Liver (tissue), 9 donors: Measurements from ENCODE around the gene LMTK3. TPM values are rescaled to one million over a fixed set of nuclear protein-coding genes. Genes with fewer than 3 reads are reported as not detected.

Source experiments
- DNase-seq: peaks from one replicate; pipeline ENCODE4 v3.0.0-alpha.2; 2017; ENCODE audit warnings: low spot score
- H3K27ac ChIP-seq, 2 donors: one replicate each; pipeline ENCODE4 v1.7.0; 2013; ENCODE audit warnings: inconsistent platforms in 2 of 2, low read length in 2 of 2, control low read depth in 1 of 2, low read depth in 1 of 2, mild to moderate bottlenecking in 1 of 2
- H3K27me3 ChIP-seq, 4 donors: one replicate each; pipeline versions ENCODE4 v1.6.1 to v1.7.0; 2013; ENCODE audit warnings: low read length in 3 of 4, inconsistent platforms in 1 of 4, mild to moderate bottlenecking in 1 of 4, moderate library complexity in 1 of 4; ENCODE audit not compliant: control insufficient read depth in 4 of 4, insufficient read depth in 4 of 4
- H3K36me3 ChIP-seq, 4 donors: one replicate each; pipeline versions ENCODE4 v1.6.1 to v1.7.0; 2013; ENCODE audit warnings: low read length in 3 of 4, mild to moderate bottlenecking in 3 of 4, low read depth in 1 of 4, moderate library complexity in 1 of 4; ENCODE audit not compliant: control insufficient read depth in 4 of 4, insufficient read depth in 3 of 4
- H3K4me1 ChIP-seq, 4 donors: one replicate each; pipeline versions ENCODE4 v1.6.1 to v1.7.0; 2013; ENCODE audit warnings: low read length in 3 of 4, mild to moderate bottlenecking in 3 of 4, moderate library complexity in 1 of 4; ENCODE audit not compliant: control insufficient read depth in 4 of 4, insufficient read depth in 4 of 4
- H3K4me3 ChIP-seq, 3 donors: one replicate each; pipeline versions ENCODE4 v1.6.1 to v1.7.0; 2013; ENCODE audit warnings: low read length in 3 of 3, control low read depth in 1 of 3, low read depth in 1 of 3, mild to moderate bottlenecking in 1 of 3
- H3K9ac ChIP-seq, 2 donors: one replicate each; pipeline ENCODE4 v1.7.0; 2013; ENCODE audit warnings: low read length in 2 of 2, mild to moderate bottlenecking in 2 of 2, moderate library complexity in 2 of 2, control low read depth in 1 of 2, low read depth in 1 of 2
- H3K9me3 ChIP-seq, 4 donors: one replicate each; pipeline versions ENCODE4 v1.6.1 to v1.7.0; 2013; ENCODE audit warnings: low read length in 3 of 4; ENCODE audit not compliant: control insufficient read depth in 4 of 4
- EGR1 ChIP-seq, 2 donors: IDR thresholded peaks; 2 replicates each; pipeline ENCODE4 v1.6.1; 2016 to 2018; ENCODE audit warnings: antibody characterized with exemption in 2 of 2, low read depth in 2 of 2
- FOXA1 ChIP-seq: IDR thresholded peaks from 2 replicates; pipeline ENCODE4 v1.6.1; 2016; ENCODE audit warnings: antibody characterized with exemption
- FOXA2 ChIP-seq: IDR thresholded peaks from 2 replicates; pipeline ENCODE4 v1.6.1; 2016; ENCODE audit warnings: antibody characterized with exemption
- GABPA ChIP-seq, 2 donors: IDR thresholded peaks in 1 of 2; conservative IDR thresholded peaks in 1 of 2; 2 replicates each; pipeline ENCODE4 v1.6.1; 2016; ENCODE audit warnings: antibody characterized with exemption in 2 of 2, mild to moderate bottlenecking in 1 of 2, moderate library complexity in 1 of 2
- JUND ChIP-seq, 2 donors: IDR thresholded peaks; 2 replicates each; pipeline ENCODE4 v1.6.1; 2016; ENCODE audit warnings: antibody characterized with exemption in 2 of 2
- NR2F2 ChIP-seq: IDR thresholded peaks from 2 replicates; pipeline ENCODE4 v1.6.1; 2016; ENCODE audit warnings: antibody characterized with exemption
- RXRA ChIP-seq, 2 donors: IDR thresholded peaks; 2 replicates each; pipeline ENCODE4 v1.6.1; 2017 to 2018; ENCODE audit warnings: antibody characterized with exemption in 2 of 2, mild to moderate bottlenecking in 1 of 2
- SP1 ChIP-seq: IDR thresholded peaks from 2 replicates; pipeline ENCODE4 v1.6.1; 2018; ENCODE audit warnings: antibody characterized with exemption, mild to moderate bottlenecking
- TAF1 ChIP-seq: conservative IDR thresholded peaks from 2 replicates; pipeline ENCODE4 v1.6.1; 2016; ENCODE audit warnings: antibody characterized with exemption, mild to moderate bottlenecking
- YY1 ChIP-seq: IDR thresholded peaks from 2 replicates; pipeline ENCODE4 v1.6.1; 2016; ENCODE audit warnings: antibody characterized with exemption, mild to moderate bottlenecking
- WGBS: extraction: QIAGEN DNeasy Blood & Tissue Kit; methylation state at CpG from one replicate; pipeline ENCODE4 v1.1.7; 2013; 5-methylcytosine and 5-hydroxymethylcytosine counted together
- polyA plus RNA-seq, 2 donors: library from polyadenylated mRNA; stranded (reverse) in 1 of 2; unstranded in 1 of 2; fragments of 200-250 nt in 1 of 2; fragments of >200 nt in 1 of 2; fragmentation: Nextera tagmentation in 1 of 2; extraction: Ambion mirVana in 1 of 2; gene quantifications; one replicate each; pipeline versions ENCODE4 v1.2.1 to v1.2.3, GENCODE V29; 2013 to 2015
- total RNA-seq, 2 donors: library from RNA; depleted of rRNA; stranded (reverse); fragments of >200 nt; gene quantifications; one replicate each; pipeline ENCODE4 v1.2.3, GENCODE V29; 2014
- TF ChIP-seq, protein P1 (sequence below): IDR thresholded peaks from 2 replicates; pipeline ENCODE4 v1.6.1; 2016; ENCODE audit warnings: antibody characterized with exemption
- TF ChIP-seq, protein P2 (sequence below): IDR thresholded peaks from 2 replicates; pipeline ENCODE4 v1.6.1; 2016; ENCODE audit warnings: antibody characterized with exemption
- TF ChIP-seq, protein P3 (sequence below): fragments of 150-350 bp; IDR thresholded peaks from 2 replicates; pipeline ENCODE4 v1.5.1; 2017; ENCODE audit warnings: improper control_type of control experiment, low read depth, low read length; ENCODE audit not compliant: missing input control
- donor health status: healthy.
- donor health status: healthy.
- donor health status: healthy.
- donor health status: healthy.
- donor health status: healthy.

LMTK3 gene
- total and polyA plus RNA-seq, 4 donors = 0.08 TPM; not detected in 2

DNA sequence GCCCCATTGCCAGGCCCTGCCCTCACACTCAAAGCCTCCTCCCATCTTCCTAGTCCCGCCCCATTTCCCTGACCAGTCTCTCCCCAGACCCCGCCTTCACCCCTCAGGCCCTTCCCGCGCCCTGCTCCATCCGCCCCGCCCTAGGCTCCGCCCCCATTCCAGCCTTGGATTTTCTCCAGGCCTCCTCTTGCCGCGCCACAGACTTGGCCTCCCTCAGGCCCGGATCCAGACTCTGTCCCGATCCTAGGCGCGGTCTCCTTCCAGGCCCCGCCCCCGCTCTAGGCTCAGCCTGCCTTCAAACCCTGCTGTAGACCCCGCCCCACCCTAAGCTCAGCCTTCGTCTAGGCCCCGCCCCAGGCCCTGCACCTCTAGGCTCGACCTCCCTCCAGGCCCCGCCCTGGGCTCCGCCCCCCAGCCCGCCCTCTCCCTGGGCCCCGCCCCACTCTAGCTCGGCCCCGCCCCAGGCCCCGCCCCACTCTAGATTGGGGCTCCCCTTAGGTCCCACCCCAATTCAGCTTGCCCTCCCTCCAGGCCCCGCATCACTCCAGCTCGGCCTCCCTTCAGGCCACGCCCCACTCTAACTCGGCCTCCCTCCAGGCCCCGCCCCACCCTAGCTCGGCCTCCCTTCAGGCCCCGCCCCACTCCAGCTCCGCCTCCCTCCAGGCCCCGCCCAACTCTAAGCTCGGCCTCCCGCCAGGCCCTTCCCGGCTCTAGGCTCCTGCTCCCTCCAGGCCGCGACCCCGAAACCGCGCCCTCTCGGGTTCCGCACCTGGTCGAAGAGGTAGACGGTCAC lies 18.5 kb downstream of the LMTK3 start:
- Histone ChIP-seq H3K9ac (no peak overlapping the region), H3K9me3 (no peaks in the 10 kb centered on the region), H3K4me3 (peak overlapping the region in 2 of 3 donors; percentile 18 to 52), H3K27ac (peak overlapping the region; percentile 10 to 46), H3K4me1 (peaks cover 0 to 2% (median 0%) of the 10 kb centered on the region in 4 donors), H3K36me3 (no peaks in the 10 kb centered on the region), H3K27me3 (peaks cover 0 to 2% (median 0%) of the 10 kb centered on the region in 4 donors)
- peak; percentile 94 for DNase-seq
- TF ChIP-seq EGR1 (IDR thresholded peaks at IDR 0.05; ENCODE audit: low read depth in 2 of 2) (peak in 1 of 2 donors; percentile 19), SP1 (peak; percentile 80)
- TF ChIP-seq, protein P1, sequence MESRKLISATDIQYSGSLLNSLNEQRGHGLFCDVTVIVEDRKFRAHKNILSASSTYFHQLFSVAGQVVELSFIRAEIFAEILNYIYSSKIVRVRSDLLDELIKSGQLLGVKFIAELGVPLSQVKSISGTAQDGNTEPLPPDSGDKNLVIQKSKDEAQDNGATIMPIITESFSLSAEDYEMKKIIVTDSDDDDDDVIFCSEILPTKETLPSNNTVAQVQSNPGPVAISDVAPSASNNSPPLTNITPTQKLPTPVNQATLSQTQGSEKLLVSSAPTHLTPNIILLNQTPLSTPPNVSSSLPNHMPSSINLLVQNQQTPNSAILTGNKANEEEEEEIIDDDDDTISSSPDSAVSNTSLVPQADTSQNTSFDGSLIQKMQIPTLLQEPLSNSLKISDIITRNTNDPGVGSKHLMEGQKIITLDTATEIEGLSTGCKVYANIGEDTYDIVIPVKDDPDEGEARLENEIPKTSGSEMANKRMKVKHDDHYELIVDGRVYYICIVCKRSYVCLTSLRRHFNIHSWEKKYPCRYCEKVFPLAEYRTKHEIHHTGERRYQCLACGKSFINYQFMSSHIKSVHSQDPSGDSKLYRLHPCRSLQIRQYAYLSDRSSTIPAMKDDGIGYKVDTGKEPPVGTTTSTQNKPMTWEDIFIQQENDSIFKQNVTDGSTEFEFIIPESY = no peak
- WGBS = 7% methylated on average over 47 of the region's 47 CpGs

DNA sequence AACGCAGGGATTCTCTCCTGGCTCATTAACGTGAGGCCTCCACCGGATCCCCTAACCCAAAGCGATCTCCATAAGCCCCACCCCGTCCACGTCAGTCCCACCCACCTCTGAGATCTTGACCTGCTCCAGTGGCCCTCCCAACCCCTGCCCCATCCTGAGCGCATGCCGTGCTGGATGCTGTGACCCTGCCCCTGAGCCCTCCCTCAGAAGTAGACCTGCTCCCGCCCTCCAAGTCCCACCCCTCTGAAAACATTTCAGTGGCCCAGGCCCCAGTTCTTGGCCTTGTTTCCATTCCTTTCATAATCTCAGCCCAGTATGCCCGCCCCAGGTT lies 19.9 kb downstream of the LMTK3 start:
- Histone ChIP-seq H3K4me1 (peaks cover 0 to 2% (median 0%) of the 10 kb centered on the region in 4 donors), H3K9ac (no peak overlapping the region), H3K9me3 (no peaks in the 10 kb centered on the region), H3K27ac (no peak overlapping the region), H3K36me3 (no peaks in the 10 kb centered on the region), H3K4me3 (no peak overlapping the region), H3K27me3 (peaks cover 0 to 2% (median 0%) of the 10 kb centered on the region in 4 donors)
- TF ChIP-seq, protein P1 = no peak
- TF ChIP-seq SP1 = no peak
- TF ChIP-seq, protein P2, sequence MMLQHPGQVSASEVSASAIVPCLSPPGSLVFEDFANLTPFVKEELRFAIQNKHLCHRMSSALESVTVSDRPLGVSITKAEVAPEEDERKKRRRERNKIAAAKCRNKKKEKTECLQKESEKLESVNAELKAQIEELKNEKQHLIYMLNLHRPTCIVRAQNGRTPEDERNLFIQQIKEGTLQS = no peak
- TF ChIP-seq GABPA (IDR thresholded peaks at IDR 0.05 in 1 of 2, conservative IDR thresholded peaks at IDR 0.05 in 1 of 2) = no peak
- no peak for TF ChIP-seq FOXA1
- no peak for TF ChIP-seq NR2F2
- TF ChIP-seq FOXA2 = no peak
- no peak for TF ChIP-seq JUND (IDR thresholded peaks at IDR 0.05)
- TF ChIP-seq, protein P3, sequence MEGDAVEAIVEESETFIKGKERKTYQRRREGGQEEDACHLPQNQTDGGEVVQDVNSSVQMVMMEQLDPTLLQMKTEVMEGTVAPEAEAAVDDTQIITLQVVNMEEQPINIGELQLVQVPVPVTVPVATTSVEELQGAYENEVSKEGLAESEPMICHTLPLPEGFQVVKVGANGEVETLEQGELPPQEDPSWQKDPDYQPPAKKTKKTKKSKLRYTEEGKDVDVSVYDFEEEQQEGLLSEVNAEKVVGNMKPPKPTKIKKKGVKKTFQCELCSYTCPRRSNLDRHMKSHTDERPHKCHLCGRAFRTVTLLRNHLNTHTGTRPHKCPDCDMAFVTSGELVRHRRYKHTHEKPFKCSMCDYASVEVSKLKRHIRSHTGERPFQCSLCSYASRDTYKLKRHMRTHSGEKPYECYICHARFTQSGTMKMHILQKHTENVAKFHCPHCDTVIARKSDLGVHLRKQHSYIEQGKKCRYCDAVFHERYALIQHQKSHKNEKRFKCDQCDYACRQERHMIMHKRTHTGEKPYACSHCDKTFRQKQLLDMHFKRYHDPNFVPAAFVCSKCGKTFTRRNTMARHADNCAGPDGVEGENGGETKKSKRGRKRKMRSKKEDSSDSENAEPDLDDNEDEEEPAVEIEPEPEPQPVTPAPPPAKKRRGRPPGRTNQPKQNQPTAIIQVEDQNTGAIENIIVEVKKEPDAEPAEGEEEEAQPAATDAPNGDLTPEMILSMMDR = no peak
- TF ChIP-seq TAF1 = no peak
- TF ChIP-seq EGR1 (IDR thresholded peaks at IDR 0.05; ENCODE audit: low read depth in 2 of 2) = no peak
- no peak for TF ChIP-seq YY1
- no peak for TF ChIP-seq RXRA (IDR thresholded peaks at IDR 0.05)
- WGBS = 26% methylated on average over 10 of the region's 10 CpGs
- DNase-seq = no peak
